Activated T-helper 17 cell treated with anti-CD3 and anti-CD28 coated beads, Interleukin-2, amount 50 U/mL, for 72 hours (primary cell): ENCODE measurements around the gene SBF1. TPM values are rescaled to one million over a fixed set of nuclear protein-coding genes. Genes with fewer than 3 reads are reported as not detected.
"Not testable (repeated sequence)": the region's sequence is repeated elsewhere in the genome, so short reads cannot be mapped to it uniquely, and the experiment has no call there.

Experiments used
- ATAC-seq: fragments of 150-1000 bp; cut with Tn5 transposase; replicated peaks from 2 replicates; pipeline ENCODE4 v1.10.0; 2021; ENCODE audit warnings: mild to moderate bottlenecking, moderate library complexity
- H3K27ac Mint-ChIP-seq: one replicate; pipeline ENCODE4 v1.8.0; 2022; ENCODE audit warnings: mixed read lengths
- H3K27me3 Mint-ChIP-seq: one replicate; pipeline ENCODE4 v1.8.0; 2022; ENCODE audit warnings: mixed read lengths
- H3K36me3 Mint-ChIP-seq: one replicate; pipeline ENCODE4 v1.8.0; 2022; ENCODE audit warnings: low read depth, mild to moderate bottlenecking, mixed read lengths
- H3K4me1 Mint-ChIP-seq: one replicate; pipeline ENCODE4 v1.8.0; 2022; ENCODE audit warnings: mixed read lengths
- H3K4me3 Mint-ChIP-seq: one replicate; pipeline ENCODE4 v1.8.0; 2022; ENCODE audit warnings: mild to moderate bottlenecking, mixed read lengths
- H3K9me3 Mint-ChIP-seq: one replicate; pipeline ENCODE4 v1.8.0; 2022; ENCODE audit warnings: mixed read lengths
- total RNA-seq, 2 donors: library from RNA; stranded (reverse); gene quantifications; one replicate each; pipeline ENCODE4 v1.2.3, GENCODE V29; 2022

The SBF1 gene
- total RNA-seq, 2 donors from 2014 or later, result 84.2 to 126 TPM

- ATAC-seq, result no peak
- no peak overlapping the region for H3K27ac Mint-ChIP-seq
- no peaks in the 10 kb centered on the region for H3K27me3 Mint-ChIP-seq
- peaks cover 21% of the 10 kb centered on the region for H3K36me3 Mint-ChIP-seq
- H3K9me3 Mint-ChIP-seq, result no peaks in the 10 kb centered on the region
- no peak overlapping the region for H3K4me3 Mint-ChIP-seq
- H3K4me1 Mint-ChIP-seq, result no peaks in the 10 kb centered on the region
Observed at GRCh38 chr22:50439314-50439870, 35.4 kb downstream of the SBF1 start.

- Mint-ChIP-seq H3K27me3 (no peaks in the 10 kb centered on the region), H3K27ac (no peak overlapping the region), H3K4me3 (no peak overlapping the region), H3K9me3 (no peaks in the 10 kb centered on the region), H3K4me1 (no peaks in the 10 kb centered on the region), H3K36me3 (peaks cover 21% of the 10 kb centered on the region)
- no peak for ATAC-seq
Observed at GRCh38 chr22:50438305-50439275, 36.2 kb downstream of the SBF1 start.

GRCh38 chr22:50437511-50438304, 37.1 kb downstream of the SBF1 start:
- ATAC-seq, result no peak
- no peak overlapping the region for H3K4me3 Mint-ChIP-seq
- H3K36me3 Mint-ChIP-seq, result peaks cover 16% of the 10 kb centered on the region
- H3K27me3 Mint-ChIP-seq, result no peaks in the 10 kb centered on the region
- H3K27ac Mint-ChIP-seq, result no peak overlapping the region
- no peaks in the 10 kb centered on the region for H3K9me3 Mint-ChIP-seq
- H3K4me1 Mint-ChIP-seq, result no peaks in the 10 kb centered on the region

DNA sequence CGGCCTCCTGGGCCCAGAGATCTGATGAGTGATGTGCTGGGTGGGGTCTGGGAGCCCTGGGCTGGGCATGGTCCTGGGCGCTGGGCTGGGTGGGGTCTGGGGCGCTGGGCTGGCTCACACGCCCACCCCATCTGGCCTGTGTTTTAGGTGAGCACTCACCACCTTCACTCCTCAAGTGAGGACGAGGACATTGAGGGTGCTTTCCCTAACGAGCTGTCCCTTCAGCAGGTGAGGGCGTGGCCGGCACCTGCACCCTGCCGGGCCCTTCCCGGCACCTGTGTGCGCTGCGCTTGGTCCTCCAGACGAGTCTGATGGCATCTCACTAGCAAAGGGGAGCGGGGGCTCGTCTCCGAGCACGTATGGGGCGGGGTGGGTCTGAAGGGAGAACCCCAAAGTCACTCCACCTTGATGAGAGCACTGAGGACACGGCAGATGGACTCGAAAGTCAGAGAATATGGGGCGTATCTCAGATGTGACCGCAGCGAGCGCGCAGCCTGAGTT, 37.9 kb downstream of the SBF1 start:
- H3K9me3 Mint-ChIP-seq, result no peaks in the 10 kb centered on the region
- ATAC-seq, result no peak
- H3K27ac Mint-ChIP-seq, result no peak overlapping the region
- no peak overlapping the region for H3K4me3 Mint-ChIP-seq
- H3K36me3 Mint-ChIP-seq, result peaks cover 17% of the 10 kb centered on the region
- no peaks in the 10 kb centered on the region for H3K27me3 Mint-ChIP-seq
- H3K4me1 Mint-ChIP-seq, result no peaks in the 10 kb centered on the region

GRCh38 chr22:50436015-50436830, 38.6 kb downstream of the SBF1 start:
- no peak overlapping the region for H3K4me3 Mint-ChIP-seq
- no peaks in the 10 kb centered on the region for H3K27me3 Mint-ChIP-seq
- H3K27ac Mint-ChIP-seq, result no peak overlapping the region
- H3K9me3 Mint-ChIP-seq, result no peaks in the 10 kb centered on the region
- H3K4me1 Mint-ChIP-seq, result no peaks in the 10 kb centered on the region
- peaks cover 19% of the 10 kb centered on the region for H3K36me3 Mint-ChIP-seq
- ATAC-seq, result no peak

DNA sequence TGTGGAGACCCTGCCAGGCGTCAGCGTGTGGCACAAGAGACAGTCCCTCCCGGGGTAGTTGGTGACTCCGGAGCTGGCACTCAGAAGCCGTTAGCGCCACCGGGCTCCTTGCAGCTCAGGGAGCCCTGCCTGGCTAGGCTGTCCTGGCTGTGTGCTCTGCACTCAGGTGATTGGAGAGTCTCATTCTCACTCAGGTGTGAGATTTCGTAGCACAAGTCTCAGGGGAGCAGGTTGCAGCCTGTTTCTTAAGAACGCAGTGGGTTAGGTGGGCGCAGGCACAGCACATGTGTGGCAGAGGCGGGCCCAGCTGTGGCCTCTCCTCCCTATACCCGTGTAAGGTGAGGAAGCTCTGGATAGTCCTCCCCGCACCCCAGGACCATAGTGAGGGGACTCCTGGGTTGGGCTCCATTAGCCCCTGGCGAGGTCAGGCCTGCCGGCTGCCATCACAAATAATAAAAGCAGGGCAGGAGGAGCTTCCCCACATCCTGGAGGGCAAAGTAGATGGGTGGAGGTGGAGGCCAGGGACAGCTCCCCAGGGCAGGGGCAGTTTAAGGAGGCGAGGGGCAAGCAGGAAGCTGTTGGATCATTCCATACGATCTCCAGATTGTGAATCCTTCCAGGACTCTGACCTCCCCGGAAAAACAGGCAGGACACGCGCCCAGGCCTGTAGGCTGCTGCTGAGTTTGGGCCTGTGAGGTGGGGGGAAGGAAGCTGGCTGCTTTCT, 39.4 kb downstream of the SBF1 start:
- H3K27ac Mint-ChIP-seq, result peak overlapping the region; percentile 81
- no peak for ATAC-seq

GRCh38 chr22:50434849-50435248, 40.0 kb downstream of the SBF1 start:
- Mint-ChIP-seq H3K9me3 (no peaks in the 10 kb centered on the region), H3K27ac (peak overlapping the region; percentile 81), H3K36me3 (peaks cover 32% of the 10 kb centered on the region), H3K27me3 (no peaks in the 10 kb centered on the region), H3K4me1 (no peaks in the 10 kb centered on the region), H3K4me3 (no peak overlapping the region)
- ATAC-seq, result no peak

More for the DNA sequence above, 39.4 kb downstream of the SBF1 start:
- no peak overlapping the region for H3K4me3 Mint-ChIP-seq
- no peaks in the 10 kb centered on the region for H3K4me1 Mint-ChIP-seq
- H3K9me3 Mint-ChIP-seq, result no peaks in the 10 kb centered on the region
- no peaks in the 10 kb centered on the region for H3K27me3 Mint-ChIP-seq
- peaks cover 26% of the 10 kb centered on the region for H3K36me3 Mint-ChIP-seq

- H3K4me1 Mint-ChIP-seq, H3K4me3 Mint-ChIP-seq, H3K9me3 Mint-ChIP-seq, ATAC-seq, H3K27me3 Mint-ChIP-seq, H3K27ac Mint-ChIP-seq: not testable (repeated sequence)
- peaks cover 51% of the 10 kb centered on the region for H3K36me3 Mint-ChIP-seq
Observed at GRCh38 chr22:50432877-50433510, 41.8 kb downstream of the SBF1 start.

GRCh38 chr22:50432131-50432876, 42.5 kb downstream of the SBF1 start:
- Mint-ChIP-seq H3K9me3 (no peaks in the 10 kb centered on the region), H3K27ac (no peak overlapping the region), H3K4me3 (no peak overlapping the region), H3K36me3 (peaks cover 58% of the 10 kb centered on the region), H3K27me3 (no peaks in the 10 kb centered on the region), H3K4me1 (no peaks in the 10 kb centered on the region)
- ATAC-seq, result no peak

DNA sequence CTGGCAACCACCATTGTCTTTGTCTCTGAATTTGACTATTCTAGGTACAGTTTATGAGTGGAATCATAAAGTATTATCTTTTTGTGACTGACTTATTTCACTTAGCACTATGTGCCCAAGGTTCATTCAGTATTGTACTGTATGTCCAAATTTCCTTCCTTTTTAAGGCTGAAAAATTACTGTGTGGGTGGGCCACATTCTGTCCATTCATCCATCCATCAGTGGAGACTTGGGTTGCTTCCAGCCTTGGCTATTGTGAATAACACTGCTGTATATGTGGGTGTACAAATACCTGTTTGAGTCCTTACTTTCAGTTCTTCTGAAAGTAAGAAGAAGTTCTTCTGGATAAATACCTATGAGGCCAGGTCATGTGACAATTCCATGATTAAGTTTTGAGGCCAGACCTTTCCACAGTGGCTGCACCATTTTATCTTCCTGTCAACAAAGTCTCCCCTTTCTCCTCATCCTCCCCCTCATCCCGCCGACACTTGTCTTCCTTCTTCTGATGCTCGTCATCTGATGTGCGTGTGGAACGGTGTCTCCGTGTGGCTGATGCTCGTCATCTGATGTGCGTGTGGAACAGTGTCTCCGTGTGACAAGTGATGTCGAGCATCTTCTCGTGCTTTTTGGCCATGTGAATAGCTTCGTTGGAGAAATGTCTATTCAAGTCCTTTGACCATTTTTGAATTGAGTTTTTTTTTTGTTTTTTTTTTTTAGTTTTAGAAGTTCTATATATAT, 49.5 kb downstream of the SBF1 start:
- Mint-ChIP-seq H3K27me3 (no peaks in the 10 kb centered on the region), H3K4me3 (no peak overlapping the region)
- ATAC-seq, result peak; percentile 39

GRCh38 chr22:50423956-50424355, 50.9 kb downstream of the SBF1 start:
- ATAC-seq, result no peak
- H3K4me3 Mint-ChIP-seq, result no peak overlapping the region
- no peaks in the 10 kb centered on the region for H3K9me3 Mint-ChIP-seq
- H3K4me1 Mint-ChIP-seq, result no peaks in the 10 kb centered on the region
- H3K27ac Mint-ChIP-seq, result no peak overlapping the region
- no peaks in the 10 kb centered on the region for H3K27me3 Mint-ChIP-seq
- H3K36me3 Mint-ChIP-seq, result peaks cover 93% of the 10 kb centered on the region

More for the DNA sequence above, 49.5 kb downstream of the SBF1 start:
- peaks cover 93% of the 10 kb centered on the region for H3K36me3 Mint-ChIP-seq
- no peaks in the 10 kb centered on the region for H3K9me3 Mint-ChIP-seq
- H3K27ac Mint-ChIP-seq, result peak overlapping the region; percentile 26
- H3K4me1 Mint-ChIP-seq, result no peaks in the 10 kb centered on the region
